Adipose tissue (tissue), 3 donors: ENCODE results near the gene FAM241A. TPM values are rescaled to one million over a fixed set of nuclear protein-coding genes. Genes with fewer than 3 reads are reported as not detected.
"Not testable (repeated sequence)": the region's sequence is repeated elsewhere in the genome, so short reads cannot be mapped to it uniquely, and the experiment has no call there.

Experiments used
- H3K27ac ChIP-seq: one replicate; pipeline ENCODE4 v1.5.1; 2013; ENCODE audit warnings: low read depth, low read length
- WGBS, 3 donors: extraction: QIAGEN DNeasy Blood & Tissue Kit; methylation state at CpG; one replicate each; pipeline ENCODE4 v1.1.7; 2013; 5-methylcytosine and 5-hydroxymethylcytosine counted together
- polyA plus RNA-seq, 3 donors: library from polyadenylated mRNA; stranded (reverse); fragments of 200-250 nt; gene quantifications; one replicate each; pipeline ENCODE4 v1.2.3, GENCODE V29; 2013
- donor health status: healthy with polysubstance abuse.
- donor health status: Bipolar disorder and iron deficiency.
- donor health status: healthy.

Gene FAM241A
- polyA plus RNA-seq: 10 to 100 TPM in 2 of 3 donors, 1 to 10 TPM in 1; 1.2 to 13.8 (median 11.5) TPM

GRCh38 chr4:112145326-112145789 is at the start of gene FAM241A:
Gene FAM241A, plus strand, starts transcription at chr4:112145454. Its CDS starts 127 bp downstream, at chr4:112145581.
- H3K27ac ChIP-seq: no peak within 1 kb of the TSS
- WGBS, 3 donors: 1% methylated on average over 45 to 70 of the region's 70 CpGs

DNA sequence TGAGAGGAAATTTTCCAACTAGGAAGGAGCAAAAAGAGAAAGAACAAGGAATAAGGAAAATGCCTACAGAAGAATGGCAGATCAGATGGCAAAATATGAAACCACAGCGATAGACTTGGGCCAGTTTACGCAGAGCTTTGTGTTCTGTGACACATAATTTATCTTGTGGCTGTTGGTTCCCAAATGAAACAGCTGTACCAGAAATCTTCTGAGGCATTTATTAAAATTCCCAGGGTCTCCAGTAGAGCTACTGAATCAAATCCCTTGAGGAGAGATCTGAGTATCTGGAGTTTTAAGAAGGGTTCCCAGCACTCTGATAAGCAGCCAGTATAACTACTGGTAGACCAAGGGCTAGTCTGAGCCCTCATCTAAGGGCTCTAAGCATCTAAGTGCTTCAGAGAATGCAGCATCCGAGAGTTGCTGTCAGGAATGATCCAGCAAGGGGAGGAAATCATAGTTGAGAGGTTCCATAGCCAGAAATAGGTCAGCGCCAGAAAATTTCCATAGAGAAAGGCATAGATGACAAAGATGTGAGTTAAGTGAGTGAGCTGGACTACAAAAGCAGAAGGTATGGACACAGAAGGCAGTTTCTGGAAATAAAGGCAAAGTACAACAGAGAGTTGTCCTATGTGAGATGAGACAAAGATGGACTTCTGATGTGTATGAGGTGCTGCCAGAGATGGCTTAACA is 46.3 kb upstream of the FAM241A start:
- H3K27ac ChIP-seq: no peak overlapping the region
- WGBS, 3 donors: 69 to 73% (median 69%) methylated on average over 4 of the region's 4 CpGs

- WGBS, 3 donors: 6 to 24% (median 20%) methylated on average over 5 of the region's 5 CpGs
- no peak overlapping the region for H3K27ac ChIP-seq
Measured at GRCh38 chr4:112099701-112100297, 45.5 kb upstream of the FAM241A start.

GRCh38 chr4:112102875-112103370 is 42.3 kb upstream of the FAM241A start:
- H3K27ac ChIP-seq: no peak overlapping the region
- whole genome bisulfite sequencing, 3 donors: 59 to 70% (median 67%) methylated on average over 6 of the region's 6 CpGs

- H3K27ac ChIP-seq: no peak overlapping the region
- WGBS, 3 donors: 63 to 79% (median 75%) methylated on average over 2 of the region's 2 CpGs
Measured at GRCh38 chr4:112105201-112105969, 39.9 kb upstream of the FAM241A start.

- WGBS, 3 donors: 58 to 66% (median 59%) methylated on average over 3 of the region's 3 CpGs
- no peak overlapping the region for H3K27ac ChIP-seq
Measured at GRCh38 chr4:112109360-112110058, 35.7 kb upstream of the FAM241A start.

GRCh38 chr4:112110059-112110425 is 35.2 kb upstream of the FAM241A start:
- no peak overlapping the region for H3K27ac ChIP-seq

GRCh38 chr4:112111306-112111705 is 33.9 kb upstream of the FAM241A start:
- no peak overlapping the region for H3K27ac ChIP-seq
- WGBS, 3 donors: 66 to 87% (median 77%) methylated on average over 1 of the region's 1 CpG

More at GRCh38 chr4:112110059-112110425, 35.2 kb upstream of the FAM241A start:
- 59 to 76% (median 70%) methylated on average over 1 of the region's 1 CpG for WGBS, 3 donors

DNA sequence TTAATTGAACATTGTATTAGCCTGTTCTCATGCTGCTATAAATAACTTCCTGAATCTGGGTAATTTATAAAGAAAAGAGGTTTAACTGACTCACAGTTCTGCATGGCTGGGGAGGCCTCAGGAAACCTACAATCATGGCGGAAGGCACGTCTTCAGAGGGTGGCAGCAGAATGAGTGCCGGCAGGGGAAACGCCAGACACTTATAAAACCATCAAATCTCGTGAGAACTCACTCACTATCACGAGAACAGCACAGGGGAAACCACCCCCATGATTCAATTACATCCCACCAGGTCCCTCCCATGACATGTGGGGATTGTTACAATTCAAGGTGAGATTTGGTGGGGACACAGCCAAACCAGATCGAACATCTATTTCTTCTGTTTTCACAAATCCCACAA is 33.2 kb upstream of the FAM241A start:
- WGBS, 3 donors: 89 to 97% (median 89%) methylated on average over 7 of the region's 7 CpGs
- not testable (repeated sequence) for H3K27ac ChIP-seq

GRCh38 chr4:112112590-112113170 is 32.6 kb upstream of the FAM241A start:
- WGBS, 3 donors: 66 to 93% (median 89%) methylated on average over 2 of the region's 2 CpGs
- no peak overlapping the region for H3K27ac ChIP-seq

- no peak overlapping the region for H3K27ac ChIP-seq
Measured at GRCh38 chr4:112113864-112114263, 31.4 kb upstream of the FAM241A start.

DNA sequence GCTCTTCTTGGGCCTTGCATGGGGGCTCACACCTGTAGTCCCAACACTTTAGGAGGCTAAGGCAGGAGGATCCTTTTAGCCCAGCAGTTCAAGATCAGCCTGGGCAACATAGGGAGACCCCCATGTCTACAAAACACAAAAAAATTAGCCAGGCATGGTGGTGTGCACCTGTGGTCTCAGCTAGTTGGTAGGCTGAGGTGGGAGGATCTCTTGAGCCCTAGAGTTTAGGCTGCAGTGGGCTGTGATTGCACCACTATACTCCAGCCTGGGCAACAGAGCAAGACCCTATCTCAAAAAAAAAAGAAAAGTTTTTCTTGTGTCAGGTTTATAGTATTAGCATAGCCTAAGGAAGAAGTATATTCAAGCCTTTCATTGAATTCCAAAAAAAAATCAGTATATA is 30.8 kb upstream of the FAM241A start:
- H3K27ac ChIP-seq: no peak overlapping the region

- H3K27ac ChIP-seq: no peak overlapping the region
- no CpG with 5 or more reads among the region's 1 CpG for WGBS, 3 donors
Measured at GRCh38 chr4:112118742-112119352, 26.4 kb upstream of the FAM241A start.

GRCh38 chr4:112119353-112119783 is 25.9 kb upstream of the FAM241A start:
- no peak overlapping the region for H3K27ac ChIP-seq
- 75 to 87% (median 80%) methylated on average over 3 of the region's 3 CpGs for WGBS, 3 donors

GRCh38 chr4:112120021-112120420 is 25.2 kb upstream of the FAM241A start:
- 86 to 93% (median 89%) methylated on average over 2 of the region's 2 CpGs for WGBS, 3 donors
- H3K27ac ChIP-seq: no peak overlapping the region

GRCh38 chr4:112125416-112125815 is 19.8 kb upstream of the FAM241A start:
- H3K27ac ChIP-seq: no peak overlapping the region
- 78 to 84% (median 81%) methylated on average over 3 of the region's 3 CpGs for WGBS, 3 donors

- no peak overlapping the region for H3K27ac ChIP-seq
- WGBS, 3 donors: 41 to 67% (median 64%) methylated on average over 2 of the region's 2 CpGs
Measured at GRCh38 chr4:112127048-112127637, 18.1 kb upstream of the FAM241A start.

DNA sequence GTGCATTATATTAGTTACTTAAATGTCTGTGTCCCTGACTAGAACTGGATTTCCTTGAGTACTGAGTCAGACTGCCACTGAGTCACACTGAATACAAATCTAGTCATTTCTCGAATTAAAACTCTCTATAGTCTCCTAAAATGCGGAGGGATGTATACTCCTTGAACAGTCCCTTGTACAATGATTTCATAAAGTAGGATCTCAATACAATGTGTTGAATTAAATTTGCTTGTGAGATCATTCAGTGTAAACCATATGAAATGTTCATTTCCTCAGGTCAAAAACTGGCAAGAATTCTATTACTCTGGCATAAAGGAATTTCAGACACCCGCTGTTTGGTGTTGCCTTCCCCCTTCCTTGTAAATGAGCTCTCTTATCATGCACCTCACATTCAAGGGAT is 17.5 kb upstream of the FAM241A start:
- H3K27ac ChIP-seq: no peak overlapping the region
- 72 to 87% (median 81%) methylated on average over 3 of the region's 3 CpGs for WGBS, 3 donors
